H1 (cell line): ENCODE measurements around the gene FEM1C.

ENCODE experiments used
- CTCF ChIP-seq, 3 experiments: IDR thresholded peaks; 1 replicate in 2 of 3; 2 replicates in 1 of 3; pipeline versions ENCODE4 v1.5.1 to v1.6.1; 2011; ENCODE audit warnings: low read length in 3 of 3, mild to moderate bottlenecking in 3 of 3, inconsistent platforms in 2 of 3, low read depth in 1 of 3, moderate library complexity in 1 of 3; ENCODE audit not compliant: insufficient read depth in 1 of 3; ENCODE audit errors: control extremely low read depth in 1 of 3
- TAF1 ChIP-seq: IDR thresholded peaks from 2 replicates; pipeline ENCODE4 v1.6.1; 2011; ENCODE audit warnings: mild to moderate bottlenecking, low read depth, low read length

- TF ChIP-seq TAF1 (no peak), CTCF (IDR thresholded peaks at IDR 0.05; ENCODE audit: control extremely low read depth in 1 of 3, insufficient read depth in 1 of 3, low read depth in 1 of 3, low read length in 3 of 3) (no peak)
Measured at GRCh38 chr5:115530426-115530825, 14.1 kb downstream of the FEM1C start.
